ENCODE results near the gene ETV3L.
"Not testable (repeated sequence)": the region's sequence is repeated elsewhere in the genome, so short reads cannot be mapped to it uniquely, and the experiment has no call there.

The ETV3L gene

GRCh38 chr1:157069601-157070000 is 30.0 kb downstream of the ETV3L start:
- Histone ChIP-seq H3K4me1 (ENCODE audit: control insufficient read depth in 2 of 2, insufficient read depth in 1 of 2, low read depth in 1 of 2, low read length in 2 of 2) (peaks cover 0 to 5% of the 10 kb centered on the region in 2 donors), H3K79me1 (ENCODE audit: low read depth, low read length) (no peaks in the 10 kb centered on the region), H2AK5ac (ENCODE audit: low read depth, low read length) (no peak overlapping the region), H2BK120ac (ENCODE audit: low read depth, low read length) (no peak overlapping the region), H3K4me2 (ENCODE audit: insufficient read depth, low read length, poor library complexity, severe bottlenecking) (no peak overlapping the region), H3K27me3 (ENCODE audit: control insufficient read depth in 3 of 3, insufficient read depth in 3 of 3, low read depth in 1 of 3, low read length in 3 of 3) (peaks cover 0 to 21% (median 0%) of the 10 kb centered on the region in 3 experiments), H3K18ac (ENCODE audit: low read length) (no peak overlapping the region), H2BK5ac (ENCODE audit: low read length) (no peak overlapping the region), H3K14ac (ENCODE audit: low read length) (no peak overlapping the region), H2AFZ (ENCODE audit: low read length) (no peak overlapping the region), H3K27ac (replicated peaks; ENCODE audit: low read length) (no peak overlapping the region), H4K8ac (ENCODE audit: low read depth, low read length) (no peak overlapping the region), H3K23ac (ENCODE audit: low read depth, low read length, poor library complexity) (no peak overlapping the region), H3K9ac (ENCODE audit: low read depth, low read length, poor library complexity) (no peak overlapping the region), H3K4ac (ENCODE audit: low read length) (no peak overlapping the region), H3K36me3 (replicated peaks in 1 of 2; ENCODE audit: control insufficient read depth in 2 of 2, insufficient read depth in 2 of 2, low read length in 2 of 2) (no peaks in the 10 kb centered on the region), H3K4me3 (ENCODE audit: low read length in 2 of 2) (no peak overlapping the region), H2BK15ac (ENCODE audit: low read length) (no peak overlapping the region), H3K9me3 (replicated peaks in 1 of 2; ENCODE audit: control insufficient read depth in 2 of 2, insufficient read depth in 1 of 2, low read depth in 1 of 2, low read length in 2 of 2) (no peaks in the 10 kb centered on the region), H2BK12ac (ENCODE audit: low read length) (no peak overlapping the region), H4K91ac (ENCODE audit: low read depth, low read length, poor library complexity) (no peak overlapping the region)
- no peak for DNase-seq (ENCODE audit: low spot score)
- no CpG with 5 or more reads among the region's 2 CpGs for WGBS, 2 donors (ENCODE audit: extremely low coverage in 2 of 2, insufficient read length in 2 of 2, insufficient replicate concordance in 1 of 2)

GRCh38 chr1:157059241-157059640 is 40.4 kb downstream of the ETV3L start:
- H2BK15ac ChIP-seq (ENCODE audit: low read length); H2BK120ac ChIP-seq (ENCODE audit: low read depth, low read length); H3K4me3 ChIP-seq (ENCODE audit: low read length in 2 of 2); H3K9me3 ChIP-seq (replicated peaks in 1 of 2; ENCODE audit: control insufficient read depth in 2 of 2, insufficient read depth in 1 of 2, low read depth in 1 of 2, low read length in 2 of 2); H3K36me3 ChIP-seq (replicated peaks in 1 of 2; ENCODE audit: control insufficient read depth in 2 of 2, insufficient read depth in 2 of 2, low read length in 2 of 2); H3K18ac ChIP-seq (ENCODE audit: low read length); DNase-seq (ENCODE audit: low spot score); H2AK5ac ChIP-seq (ENCODE audit: low read depth, low read length); H3K4ac ChIP-seq (ENCODE audit: low read length); H2AFZ ChIP-seq (ENCODE audit: low read length); H3K14ac ChIP-seq (ENCODE audit: low read length); H2BK12ac ChIP-seq (ENCODE audit: low read length); H3K4me1 ChIP-seq (ENCODE audit: control insufficient read depth in 2 of 2, insufficient read depth in 1 of 2, low read depth in 1 of 2, low read length in 2 of 2); H3K4me2 ChIP-seq (ENCODE audit: insufficient read depth, low read length, poor library complexity, severe bottlenecking); H4K8ac ChIP-seq (ENCODE audit: low read depth, low read length); H3K79me1 ChIP-seq (ENCODE audit: low read depth, low read length); H4K91ac ChIP-seq (ENCODE audit: low read depth, low read length, poor library complexity); H2BK5ac ChIP-seq (ENCODE audit: low read length); H3K23ac ChIP-seq (ENCODE audit: low read depth, low read length, poor library complexity); H3K9ac ChIP-seq (ENCODE audit: low read depth, low read length, poor library complexity); H3K27me3 ChIP-seq (ENCODE audit: control insufficient read depth in 3 of 3, insufficient read depth in 3 of 3, low read depth in 1 of 3, low read length in 3 of 3); H3K27ac ChIP-seq (replicated peaks; ENCODE audit: low read length): not testable (repeated sequence)
- no CpG with 5 or more reads among the region's 3 CpGs for WGBS, 2 donors (ENCODE audit: extremely low coverage in 2 of 2, insufficient read length in 2 of 2, insufficient replicate concordance in 1 of 2)

GRCh38 chr1:157056269-157056668 is 43.3 kb downstream of the ETV3L start:
- Histone ChIP-seq H2BK5ac (ENCODE audit: low read length) (no peak overlapping the region), H3K36me3 (replicated peaks in 1 of 2; ENCODE audit: control insufficient read depth in 2 of 2, insufficient read depth in 2 of 2, low read length in 2 of 2) (no peaks in the 10 kb centered on the region), H3K4ac (ENCODE audit: low read length) (no peak overlapping the region), H2BK15ac (ENCODE audit: low read length) (no peak overlapping the region), H3K4me1 (ENCODE audit: control insufficient read depth in 2 of 2, insufficient read depth in 1 of 2, low read depth in 1 of 2, low read length in 2 of 2) (no peaks in the 10 kb centered on the region), H3K9ac (ENCODE audit: low read depth, low read length, poor library complexity) (no peak overlapping the region), H3K14ac (ENCODE audit: low read length) (no peak overlapping the region), H3K4me3 (ENCODE audit: low read length in 2 of 2) (no peak overlapping the region), H3K9me3 (replicated peaks in 1 of 2; ENCODE audit: control insufficient read depth in 2 of 2, insufficient read depth in 1 of 2, low read depth in 1 of 2, low read length in 2 of 2) (peaks cover 2 to 8% of the 10 kb centered on the region in 2 donors), H4K91ac (ENCODE audit: low read depth, low read length, poor library complexity) (no peak overlapping the region), H3K79me1 (ENCODE audit: low read depth, low read length) (no peaks in the 10 kb centered on the region), H2AFZ (ENCODE audit: low read length) (no peak overlapping the region), H3K18ac (ENCODE audit: low read length) (no peak overlapping the region), H4K8ac (ENCODE audit: low read depth, low read length) (no peak overlapping the region), H2AK5ac (ENCODE audit: low read depth, low read length) (no peak overlapping the region), H3K23ac (ENCODE audit: low read depth, low read length, poor library complexity) (no peak overlapping the region), H3K4me2 (ENCODE audit: insufficient read depth, low read length, poor library complexity, severe bottlenecking) (no peak overlapping the region), H3K27ac (replicated peaks; ENCODE audit: low read length) (no peak overlapping the region), H3K27me3 (ENCODE audit: control insufficient read depth in 3 of 3, insufficient read depth in 3 of 3, low read depth in 1 of 3, low read length in 3 of 3) (peaks cover 0 to 9% (median 0%) of the 10 kb centered on the region in 3 experiments), H2BK120ac (ENCODE audit: low read depth, low read length) (no peak overlapping the region), H2BK12ac (ENCODE audit: low read length) (no peak overlapping the region)
- WGBS, 2 donors (ENCODE audit: extremely low coverage in 2 of 2, insufficient read length in 2 of 2, insufficient replicate concordance in 1 of 2), result no CpG with 5 or more reads among the region's 1 CpG
- DNase-seq (ENCODE audit: low spot score), result no peak

DNA sequence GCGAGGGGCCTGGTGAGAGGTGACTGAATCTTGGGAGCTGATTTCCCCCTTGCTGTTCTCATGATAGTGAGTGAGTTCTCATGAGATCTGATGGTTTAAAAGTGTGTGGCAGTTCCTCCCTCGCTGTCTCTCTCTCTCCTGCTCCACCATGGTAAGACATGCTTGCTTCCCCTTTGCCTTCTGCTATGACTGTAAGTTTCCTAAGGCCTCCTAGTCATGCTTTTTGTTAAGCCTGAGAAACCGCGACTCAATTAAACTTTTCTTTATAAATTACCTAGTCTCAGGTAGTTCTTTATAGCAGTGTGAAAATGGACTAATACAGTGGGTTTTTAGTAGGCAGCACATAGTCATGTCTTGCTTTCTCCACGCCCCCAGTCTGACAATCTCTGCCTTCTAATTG is 43.9 kb downstream of the ETV3L start:
- H4K8ac ChIP-seq (ENCODE audit: low read depth, low read length); H3K4me1 ChIP-seq (ENCODE audit: control insufficient read depth in 2 of 2, insufficient read depth in 1 of 2, low read depth in 1 of 2, low read length in 2 of 2); H2AK5ac ChIP-seq (ENCODE audit: low read depth, low read length); DNase-seq (ENCODE audit: low spot score); H3K4me2 ChIP-seq (ENCODE audit: insufficient read depth, low read length, poor library complexity, severe bottlenecking); H3K4ac ChIP-seq (ENCODE audit: low read length); H3K9ac ChIP-seq (ENCODE audit: low read depth, low read length, poor library complexity); H2BK5ac ChIP-seq (ENCODE audit: low read length); H3K9me3 ChIP-seq (replicated peaks in 1 of 2; ENCODE audit: control insufficient read depth in 2 of 2, insufficient read depth in 1 of 2, low read depth in 1 of 2, low read length in 2 of 2); H3K14ac ChIP-seq (ENCODE audit: low read length); H2BK15ac ChIP-seq (ENCODE audit: low read length); H3K27me3 ChIP-seq (ENCODE audit: control insufficient read depth in 3 of 3, insufficient read depth in 3 of 3, low read depth in 1 of 3, low read length in 3 of 3); H3K36me3 ChIP-seq (replicated peaks in 1 of 2; ENCODE audit: control insufficient read depth in 2 of 2, insufficient read depth in 2 of 2, low read length in 2 of 2); H3K27ac ChIP-seq (replicated peaks; ENCODE audit: low read length); H3K4me3 ChIP-seq (ENCODE audit: low read length in 2 of 2); H2BK12ac ChIP-seq (ENCODE audit: low read length); H3K79me1 ChIP-seq (ENCODE audit: low read depth, low read length); H2BK120ac ChIP-seq (ENCODE audit: low read depth, low read length); H2AFZ ChIP-seq (ENCODE audit: low read length); H3K18ac ChIP-seq (ENCODE audit: low read length); H4K91ac ChIP-seq (ENCODE audit: low read depth, low read length, poor library complexity); H3K23ac ChIP-seq (ENCODE audit: low read depth, low read length, poor library complexity): not testable (repeated sequence)
- WGBS, 2 donors (ENCODE audit: extremely low coverage in 2 of 2, insufficient read length in 2 of 2, insufficient replicate concordance in 1 of 2), result no CpG with 5 or more reads among the region's 5 CpGs

Measured in neuronal stem cell (in vitro differentiated cells).